Measurements from ENCODE around the gene CAPN8.
A peak's percentile ranks its signal among the peaks of the same experiment; 100 is the strongest.

Gene CAPN8

GRCh38 chr1:223702735-223703667 lies 37.5 kb upstream of the CAPN8 start:
- DNase-seq (ENCODE audit: low read depth in 2 of 2) = no peak

DNA sequence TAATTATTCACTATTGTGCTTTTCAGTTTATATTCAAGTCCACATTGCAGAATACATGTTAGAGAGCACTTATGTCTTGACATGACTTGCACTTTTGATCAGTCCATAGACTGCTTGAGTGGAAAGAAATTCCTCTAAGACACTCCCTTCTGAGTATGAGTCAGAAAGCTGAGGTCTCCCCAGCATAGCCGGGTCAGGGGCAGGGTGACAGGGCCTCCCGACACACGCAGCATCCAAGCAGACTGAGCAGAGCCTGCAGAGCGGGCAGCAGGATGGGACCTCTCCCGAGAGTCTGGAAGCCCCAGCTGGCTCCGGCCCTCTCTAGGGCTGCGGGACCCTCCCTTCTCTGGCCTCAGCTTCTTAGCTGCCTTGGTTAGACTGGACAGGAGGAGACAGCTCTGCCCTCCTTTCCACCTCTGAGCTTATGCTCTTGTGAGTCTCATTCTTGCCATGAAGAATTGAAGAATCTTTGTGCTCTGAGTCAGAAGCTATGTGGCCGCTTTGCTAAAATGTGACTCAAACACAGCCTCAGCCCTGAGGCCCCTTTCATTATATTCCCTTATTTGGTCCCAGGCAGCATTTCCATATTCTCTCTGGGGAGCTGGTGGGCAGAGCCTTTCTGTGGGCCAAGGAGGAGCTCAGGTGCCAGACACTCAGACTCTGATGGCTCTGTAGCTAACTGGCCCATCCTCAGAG lies 35.6 kb upstream of the CAPN8 start:
- no peak for DNase-seq (ENCODE audit: low read depth in 2 of 2)

DNA sequence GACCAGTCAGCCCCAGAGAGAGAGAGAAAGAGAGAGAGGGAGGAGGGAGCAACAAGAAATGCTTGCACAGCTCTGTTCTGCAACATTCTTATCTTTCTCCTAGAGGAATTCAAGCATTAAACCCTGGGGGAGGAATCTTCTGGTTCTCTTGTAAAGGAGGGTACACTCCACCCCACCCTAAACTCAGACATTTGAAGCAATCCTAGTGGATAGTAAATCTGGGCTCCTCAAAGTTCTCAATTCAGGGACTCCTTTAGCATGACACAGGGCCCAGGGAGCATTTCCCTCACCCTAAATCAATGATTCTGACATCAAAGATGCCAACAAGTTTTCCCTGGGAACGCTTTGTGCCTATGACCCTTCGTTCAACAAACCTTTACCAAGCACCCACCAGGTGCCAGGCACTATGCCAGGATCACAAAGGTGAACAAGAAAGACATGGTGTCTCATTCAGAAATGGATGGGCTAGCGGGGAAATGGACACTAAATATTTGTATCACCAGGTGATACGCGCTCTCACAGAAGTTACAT lies 35.0 kb upstream of the CAPN8 start:
- DNase-seq (ENCODE audit: low read depth in 2 of 2) = no peak

DNA sequence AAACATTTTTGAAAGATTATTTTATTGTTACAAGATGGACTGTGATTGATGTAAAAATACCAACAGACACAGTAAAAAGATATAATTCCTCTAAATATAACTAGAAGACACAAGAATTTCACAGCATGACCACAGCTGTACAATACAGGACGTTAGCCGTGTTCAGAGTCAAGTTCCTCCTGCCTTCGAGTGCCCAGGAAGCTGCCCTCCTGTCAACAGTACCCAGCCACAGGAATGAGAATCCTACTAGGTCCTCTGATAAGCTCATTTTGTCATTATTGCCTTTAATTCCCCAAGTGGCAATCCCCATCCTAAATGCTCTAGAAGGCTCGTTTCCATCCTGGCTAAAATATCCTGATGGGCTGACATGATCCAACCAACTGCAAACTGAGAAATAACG lies 30.4 kb upstream of the CAPN8 start:
- DNase-seq (ENCODE audit: low read depth in 2 of 2) = no peak

GRCh38 chr1:223695014-223695548 lies 29.6 kb upstream of the CAPN8 start:
- no peak for DNase-seq (ENCODE audit: low read depth in 2 of 2)

DNA sequence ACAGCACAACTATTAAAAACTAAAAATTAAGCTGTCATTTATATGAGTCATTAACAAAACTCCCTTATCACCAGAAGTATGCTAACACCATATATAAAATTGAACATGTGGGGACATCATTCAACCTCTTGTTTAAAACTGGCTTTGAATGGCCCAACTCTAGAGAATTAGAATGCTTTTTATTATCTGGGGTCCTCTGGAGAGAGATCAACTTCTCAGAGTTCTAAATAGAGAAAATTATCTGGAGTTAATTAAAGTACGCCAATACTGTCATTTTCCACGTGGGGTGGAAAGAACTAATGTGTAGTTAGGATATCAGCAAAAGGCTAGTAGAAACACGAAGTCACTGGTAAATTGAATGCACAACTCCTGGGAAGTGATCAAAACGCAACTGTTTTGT lies 25.6 kb upstream of the CAPN8 start:
- no peak for DNase-seq (ENCODE audit: low read depth in 2 of 2)

- DNase-seq (ENCODE audit: low read depth in 2 of 2) = no peak
Measured at GRCh38 chr1:223684488-223684792, 18.9 kb upstream of the CAPN8 start.

GRCh38 chr1:223683586-223684487 lies 18.3 kb upstream of the CAPN8 start:
- DNase-seq (ENCODE audit: low read depth in 2 of 2) = peak; percentile 38 to 52

GRCh38 chr1:223682502-223682901 lies 17.0 kb upstream of the CAPN8 start:
- no peak for DNase-seq (ENCODE audit: low read depth in 2 of 2)

DNA sequence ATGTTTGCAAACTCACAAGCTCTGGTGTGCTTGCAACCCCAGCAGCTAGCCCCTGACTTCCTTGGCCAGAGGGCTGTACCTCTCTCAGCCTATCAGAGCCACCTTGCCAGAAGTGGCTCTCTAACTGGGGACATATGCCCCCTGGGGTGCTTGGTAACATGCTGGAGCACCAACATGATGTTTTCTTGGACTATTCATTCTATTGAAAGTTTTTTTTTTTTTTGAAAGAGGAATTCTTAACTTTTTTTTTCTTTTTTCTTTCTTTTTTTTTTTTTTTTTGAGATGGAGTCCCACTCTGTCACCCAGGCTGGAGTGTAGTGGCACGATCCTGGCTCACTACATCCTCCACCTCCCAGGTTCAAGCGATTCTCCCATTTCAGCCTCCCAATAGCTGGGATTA lies 14.7 kb upstream of the CAPN8 start:
- no peak for DNase-seq (ENCODE audit: low read depth in 2 of 2)

DNA sequence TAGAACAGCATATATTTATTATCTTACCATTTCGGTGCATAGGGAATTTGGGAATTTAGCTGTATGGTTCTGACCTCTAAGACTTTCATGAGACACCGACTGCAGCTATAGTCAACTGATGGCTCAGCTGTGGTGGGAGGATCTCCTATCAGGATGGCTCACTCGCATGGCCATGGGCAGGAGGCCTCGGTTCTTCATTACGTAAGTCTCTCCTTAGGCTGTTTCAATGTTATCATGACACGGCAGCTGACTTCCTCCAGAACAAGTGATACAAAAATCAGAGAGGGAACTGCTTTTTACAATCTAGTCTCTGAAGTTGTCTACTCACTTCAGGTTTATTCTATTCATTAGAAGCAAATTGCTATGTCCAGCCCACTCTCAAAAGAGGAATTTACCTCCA lies 13.3 kb upstream of the CAPN8 start:
- DNase-seq (ENCODE audit: low read depth in 2 of 2) = no peak

GRCh38 chr1:223674119-223674890 lies 8.8 kb upstream of the CAPN8 start:
- no peak for DNase-seq (ENCODE audit: low read depth in 2 of 2)

DNA sequence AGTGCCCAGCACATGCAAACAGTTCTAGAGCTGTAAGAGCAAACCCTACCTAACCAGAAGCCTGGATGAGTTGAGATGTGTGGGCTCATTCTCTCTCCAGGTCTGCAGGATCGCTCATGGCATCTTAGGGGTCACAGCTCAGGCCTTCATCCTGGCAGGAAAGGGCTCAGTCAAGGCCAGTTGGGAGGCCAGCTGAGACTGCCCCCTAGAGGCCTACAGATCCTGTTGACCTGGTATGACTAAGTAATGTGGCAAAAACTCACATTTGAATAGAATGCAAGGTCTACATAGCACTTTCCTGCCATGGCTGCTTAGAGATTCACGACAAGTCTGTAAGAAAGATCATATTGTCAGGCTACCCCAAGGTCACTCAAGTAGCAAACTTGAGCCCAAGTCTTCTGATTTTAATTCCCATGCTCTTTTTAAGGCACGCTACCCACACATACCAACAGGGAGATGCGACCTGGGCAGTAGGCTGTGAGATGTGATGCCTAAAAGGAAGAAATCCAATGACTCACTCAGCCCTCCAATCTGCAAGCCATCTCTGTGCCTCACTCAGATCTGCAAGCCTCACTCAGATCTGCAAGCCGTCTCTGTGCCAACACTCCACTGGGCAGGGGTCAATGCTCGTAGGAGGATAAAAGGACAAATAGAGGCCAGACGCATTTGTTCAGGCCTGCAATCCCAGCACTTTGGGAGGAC lies 5.1 kb upstream of the CAPN8 start:
- DNase-seq (ENCODE audit: low read depth in 2 of 2) = no peak

DNA sequence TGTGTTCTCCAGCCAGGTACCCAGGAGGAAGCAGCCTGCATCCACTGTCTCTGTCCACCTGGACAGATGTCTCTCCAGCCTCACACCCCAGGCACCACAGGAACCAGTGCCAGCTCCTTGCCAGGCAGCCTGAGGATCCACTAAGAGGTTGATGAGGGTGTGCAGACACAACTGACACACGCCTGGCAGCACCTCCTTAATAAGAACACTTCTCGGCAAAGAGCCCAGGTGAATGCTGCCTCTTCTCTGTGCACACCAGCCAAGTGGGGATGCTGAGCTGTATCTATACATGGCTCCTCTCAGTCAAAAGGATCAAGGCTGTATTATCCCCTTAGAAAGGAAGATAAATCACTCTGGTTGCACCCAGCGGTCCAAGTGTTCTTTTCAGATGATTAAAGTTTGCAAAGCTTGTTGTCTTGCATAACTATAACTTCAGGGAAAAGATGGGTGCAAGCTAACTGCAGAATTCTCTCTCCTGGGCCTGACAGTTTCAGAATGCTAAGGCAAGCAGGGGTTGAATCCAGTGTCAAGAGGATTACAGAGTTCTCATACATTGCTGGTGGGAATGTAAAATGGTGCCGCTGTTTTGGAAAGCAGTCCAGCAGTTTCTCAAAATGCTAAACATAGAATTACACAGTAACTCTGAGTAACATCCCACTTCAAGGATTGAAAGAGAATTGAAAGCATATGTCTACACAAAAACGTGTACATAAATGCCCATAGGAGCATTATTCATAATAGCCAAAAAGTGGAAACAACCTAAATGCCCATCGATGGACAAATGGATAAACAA lies 3.7 kb upstream of the CAPN8 start:
- no peak for DNase-seq (ENCODE audit: low read depth in 2 of 2)

GRCh38 chr1:223667484-223668182 lies 2.1 kb upstream of the CAPN8 start:
- DNase-seq (ENCODE audit: low read depth in 2 of 2) = no peak

DNA sequence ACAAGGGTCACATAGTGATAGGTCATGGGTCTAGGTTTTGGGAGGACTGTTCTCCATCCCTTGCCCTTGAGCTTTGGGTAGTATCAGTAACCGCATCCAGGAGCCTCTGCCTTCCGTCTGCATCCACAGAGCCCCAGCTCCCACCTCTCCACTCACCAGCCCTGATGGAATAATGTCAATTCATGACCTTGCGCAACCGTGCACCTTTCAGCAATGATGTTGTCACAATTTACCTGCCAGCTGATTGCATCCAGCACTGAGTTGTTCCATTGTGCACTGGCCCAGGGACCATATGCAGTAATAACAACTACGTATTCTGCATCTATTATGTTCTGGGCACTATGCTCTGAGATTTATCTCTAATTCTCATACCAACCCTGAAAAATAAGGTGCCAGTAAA lies 1.4 kb downstream of the CAPN8 start:
- no peak for DNase-seq (ENCODE audit: low read depth in 2 of 2)

DNA sequence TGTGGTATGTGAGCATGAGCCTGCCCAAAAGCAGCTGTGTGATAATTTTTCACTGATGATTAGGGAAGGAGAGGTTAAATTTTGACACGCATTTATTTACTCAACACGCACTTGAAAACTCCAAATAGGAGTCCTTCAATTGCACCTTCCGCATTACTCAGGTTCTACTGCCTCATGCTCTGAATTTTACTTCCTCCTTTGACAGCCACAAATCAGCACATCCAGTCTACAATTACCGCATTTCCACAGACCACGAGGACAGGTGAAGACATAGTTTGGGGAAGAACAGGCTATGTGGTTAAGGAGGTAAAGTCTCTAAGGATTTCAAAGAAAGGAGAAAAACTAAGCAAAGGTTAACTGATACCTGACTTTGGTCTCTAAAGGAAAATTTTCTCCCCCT lies 2.6 kb downstream of the CAPN8 start:
- DNase-seq (ENCODE audit: low read depth in 2 of 2) = no peak

GRCh38 chr1:223659711-223660110 lies 5.8 kb downstream of the CAPN8 start:
- no peak for DNase-seq (ENCODE audit: low read depth in 2 of 2)

GRCh38 chr1:223657978-223658377 lies 7.5 kb downstream of the CAPN8 start:
- no peak for DNase-seq (ENCODE audit: low read depth in 2 of 2)

All from activated CD4-positive, alpha-beta T cell treated with anti-CD3 and anti-CD28 coated beads for 24 hours (primary cell).